Thoracic aorta (tissue), 2 donors: ENCODE results near the gene USP3. TPM values are rescaled to one million over a fixed set of nuclear protein-coding genes. Genes with fewer than 3 reads are reported as not detected.

Experiments
- ATAC-seq: fragments of 150-250 bp; one replicate; pipeline ENCODE4 v1.8.0; 2017; ENCODE audit warnings: low read depth; ENCODE audit not compliant: insufficient number of reproducible peaks, low FRiP score
- DNase-seq: peaks from one replicate; pipeline ENCODE4 v3.0.0-alpha.2; 2020; ENCODE audit warnings: low spot score
- H3K27ac ChIP-seq, 2 donors: fragments of 200-600 bp; sonication (generic); 1 replicate in 1 of 2; 2 replicates in 1 of 2; pipeline ENCODE4 v1.5.1; 2016; ENCODE audit warnings: mild to moderate bottlenecking in 2 of 2, moderate library complexity in 2 of 2
- H3K27me3 ChIP-seq: fragments of 200-600 bp; sonication (generic); replicated peaks from 2 replicates; pipeline ENCODE4 v1.6.0; 2016; ENCODE audit warnings: mild to moderate bottlenecking; ENCODE audit not compliant: insufficient read depth
- H3K36me3 ChIP-seq: fragments of 200-600 bp; sonication (generic); one replicate; pipeline ENCODE4 v1.5.1; 2016
- H3K4me1 ChIP-seq, 2 donors: fragments of 200-600 bp; sonication (generic); 1 replicate in 1 of 2; 2 replicates in 1 of 2; pipeline versions ENCODE4 v1.5.1 to v1.6.0; 2016; ENCODE audit warnings: low read depth in 2 of 2, mild to moderate bottlenecking in 1 of 2; ENCODE audit not compliant: control insufficient read depth in 1 of 2
- H3K4me3 ChIP-seq: fragments of 200-600 bp; sonication (generic); 2 replicates; pipeline ENCODE4 v1.5.1; 2016; ENCODE audit warnings: mild to moderate bottlenecking
- H3K9me3 ChIP-seq: fragments of 200-600 bp; sonication (generic); 2 replicates; pipeline ENCODE4 v1.5.1; 2016
- total RNA-seq, 2 donors: library from RNA; depleted of rRNA; stranded (reverse); fragments of >200 nt; gene quantifications; one replicate each; pipeline versions ENCODE4 v1.1.0 to v1.2.3, GENCODE V29; 2016
- TF ChIP-seq, protein P1 (sequence below): fragments of 200-600 bp; sonication (generic); IDR thresholded peaks from one replicate; pipeline ENCODE4 v1.5.1; 2019; ENCODE audit warnings: antibody characterized with exemption

USP3 gene
- total RNA-seq, 2 donors from 2014 or later: 37.8 to 54.4 TPM

DNA sequence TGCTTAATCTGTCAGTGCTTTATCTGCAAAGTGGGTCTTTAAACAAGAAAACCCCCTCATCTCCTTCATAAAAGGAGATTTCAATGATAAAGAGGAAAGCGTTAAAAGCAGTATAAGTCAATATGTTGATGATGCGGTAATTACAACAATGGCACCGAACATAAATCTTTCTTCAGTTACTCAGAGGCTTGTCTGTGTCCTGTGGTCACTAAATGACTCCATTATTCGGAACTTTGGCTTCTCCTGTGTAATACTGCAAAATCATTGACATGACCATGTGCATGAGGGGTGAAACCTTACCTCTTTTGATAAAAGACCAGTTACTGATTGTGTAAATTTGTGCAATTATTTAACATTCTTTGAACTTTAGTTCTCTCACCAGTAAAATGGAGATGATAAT, 4.8 kb upstream of the USP3 start:
- no peaks in the 10 kb centered on the region for H3K27me3 ChIP-seq
- H3K9me3 ChIP-seq: no peaks in the 10 kb centered on the region
- H3K36me3 ChIP-seq: no peaks in the 10 kb centered on the region
- ATAC-seq (no peak), DNase-seq (no peak)
- no peak overlapping the region for H3K4me3 ChIP-seq
- H3K27ac ChIP-seq: no peak overlapping the region
- TF ChIP-seq, protein P1, sequence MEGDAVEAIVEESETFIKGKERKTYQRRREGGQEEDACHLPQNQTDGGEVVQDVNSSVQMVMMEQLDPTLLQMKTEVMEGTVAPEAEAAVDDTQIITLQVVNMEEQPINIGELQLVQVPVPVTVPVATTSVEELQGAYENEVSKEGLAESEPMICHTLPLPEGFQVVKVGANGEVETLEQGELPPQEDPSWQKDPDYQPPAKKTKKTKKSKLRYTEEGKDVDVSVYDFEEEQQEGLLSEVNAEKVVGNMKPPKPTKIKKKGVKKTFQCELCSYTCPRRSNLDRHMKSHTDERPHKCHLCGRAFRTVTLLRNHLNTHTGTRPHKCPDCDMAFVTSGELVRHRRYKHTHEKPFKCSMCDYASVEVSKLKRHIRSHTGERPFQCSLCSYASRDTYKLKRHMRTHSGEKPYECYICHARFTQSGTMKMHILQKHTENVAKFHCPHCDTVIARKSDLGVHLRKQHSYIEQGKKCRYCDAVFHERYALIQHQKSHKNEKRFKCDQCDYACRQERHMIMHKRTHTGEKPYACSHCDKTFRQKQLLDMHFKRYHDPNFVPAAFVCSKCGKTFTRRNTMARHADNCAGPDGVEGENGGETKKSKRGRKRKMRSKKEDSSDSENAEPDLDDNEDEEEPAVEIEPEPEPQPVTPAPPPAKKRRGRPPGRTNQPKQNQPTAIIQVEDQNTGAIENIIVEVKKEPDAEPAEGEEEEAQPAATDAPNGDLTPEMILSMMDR: no peak
- H3K4me1 ChIP-seq: peaks cover 21 to 32% of the 10 kb centered on the region in 2 donors

DNA sequence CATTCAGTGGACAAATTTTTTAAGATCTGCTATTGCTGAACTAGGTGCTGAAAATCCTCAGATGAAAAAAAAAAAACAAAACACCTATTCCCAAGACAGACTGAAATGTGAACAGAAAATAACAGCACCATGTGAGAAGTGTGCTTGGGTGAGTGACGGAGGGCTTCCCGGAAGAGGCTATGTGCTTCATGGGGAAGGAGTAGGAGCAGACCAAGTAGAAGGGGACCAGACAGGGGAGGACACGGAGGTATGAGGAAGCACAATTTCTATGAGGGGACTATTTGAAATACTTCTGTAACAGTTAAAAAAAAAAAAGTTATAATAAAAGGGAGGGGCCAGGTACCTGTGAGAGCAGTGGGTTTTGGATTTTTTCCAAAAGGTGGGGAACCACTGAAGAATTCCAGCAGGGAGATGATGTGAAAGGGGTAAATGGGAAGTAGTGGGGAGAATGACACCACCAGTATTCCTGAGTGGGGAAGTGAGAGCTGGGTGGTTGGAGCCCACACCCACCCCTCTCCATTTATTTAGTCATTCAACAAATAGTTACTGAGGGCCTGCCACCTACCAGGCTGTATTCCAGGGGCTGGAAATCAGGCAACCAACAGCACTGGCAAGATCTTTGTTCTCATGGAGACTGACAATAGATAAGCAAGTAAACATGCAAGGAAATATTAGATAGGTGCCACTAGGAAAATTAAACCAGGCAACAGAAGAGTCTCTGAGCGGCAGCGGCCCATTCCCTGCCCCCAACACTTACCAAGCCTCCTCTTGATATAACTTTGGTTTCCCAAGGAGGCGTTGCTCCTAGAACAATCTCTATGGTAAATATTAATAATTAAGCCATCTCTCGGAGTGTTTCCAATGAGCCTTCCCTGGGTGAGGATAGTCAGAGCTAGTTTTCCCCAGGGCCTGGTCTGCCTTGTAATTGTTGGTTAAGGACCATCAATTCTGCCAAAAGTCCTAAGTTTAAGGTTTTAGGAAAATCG, 3.8 kb upstream of the USP3 start:
- Histone ChIP-seq H3K4me1 (peaks cover 21 to 32% of the 10 kb centered on the region in 2 donors), H3K9me3 (no peaks in the 10 kb centered on the region), H3K4me3 (peak overlapping the region; percentile 64), H3K27me3 (no peaks in the 10 kb centered on the region), H3K36me3 (no peaks in the 10 kb centered on the region), H3K27ac (peak overlapping the region; percentile 98 to 99)
- DNase-seq (no peak), ATAC-seq (no peak)
- TF ChIP-seq, protein P1: no peak

DNA sequence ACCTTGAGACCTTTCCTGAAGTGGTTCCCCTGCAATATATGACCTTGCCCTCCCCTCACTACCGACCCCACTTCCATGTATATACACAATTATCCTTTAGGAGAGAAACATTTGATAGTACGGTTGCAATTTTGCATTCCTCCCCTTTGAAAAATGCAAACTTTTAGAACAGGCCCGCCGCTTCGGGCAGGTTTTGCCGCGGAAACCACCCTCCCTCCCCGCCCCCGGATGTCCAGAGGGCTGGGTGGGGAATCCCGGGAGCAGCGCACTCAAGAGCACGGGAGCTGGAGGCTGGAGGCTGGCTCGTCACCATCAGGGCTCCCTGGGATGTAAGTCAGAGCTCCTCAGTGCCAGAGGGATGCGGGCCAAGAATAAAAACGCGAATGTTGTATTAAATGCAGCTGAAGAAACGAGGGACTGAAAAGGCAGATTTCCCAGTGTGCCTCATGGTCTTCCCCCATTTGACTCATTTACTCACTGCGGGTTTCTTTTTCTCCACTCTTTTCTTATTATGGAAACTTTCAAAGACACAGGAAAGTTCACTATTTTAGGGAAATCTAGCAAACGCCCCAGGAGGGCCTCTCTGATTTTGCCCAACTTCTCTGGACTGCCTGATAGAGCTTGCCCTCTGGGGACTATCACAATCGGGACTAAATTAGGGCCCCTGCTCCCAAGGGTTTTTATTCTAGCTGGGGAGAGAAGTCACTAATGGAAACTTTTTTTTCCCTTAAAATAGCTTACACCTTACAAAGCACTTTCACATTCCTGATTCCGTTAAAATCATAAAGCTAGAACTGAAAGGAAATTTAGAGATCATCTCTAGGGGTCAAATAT, 2.9 kb upstream of the USP3 start:
- Histone ChIP-seq H3K27ac (peak overlapping the region; percentile 98 to 99), H3K9me3 (no peaks in the 10 kb centered on the region), H3K4me1 (peaks cover 27 to 38% of the 10 kb centered on the region in 2 donors), H3K36me3 (no peaks in the 10 kb centered on the region), H3K27me3 (no peaks in the 10 kb centered on the region), H3K4me3 (peak overlapping the region; percentile 64)
- DNase-seq: peak; percentile 79
- TF ChIP-seq, protein P1: no peak
- ATAC-seq: no peak

GRCh38 chr15:63502137-63502766, 2.1 kb upstream of the USP3 start:
- TF ChIP-seq, protein P1: no peak
- Histone ChIP-seq H3K4me3 (peak overlapping the region; percentile 64), H3K4me1 (peaks cover 33 to 46% of the 10 kb centered on the region in 2 donors), H3K27me3 (no peaks in the 10 kb centered on the region), H3K9me3 (no peaks in the 10 kb centered on the region), H3K36me3 (no peaks in the 10 kb centered on the region), H3K27ac (peak overlapping the region; percentile 98 to 99)
- DNase-seq: no peak
- no peak for ATAC-seq
